ENCODE measurements around the gene PKIG.

DNA sequence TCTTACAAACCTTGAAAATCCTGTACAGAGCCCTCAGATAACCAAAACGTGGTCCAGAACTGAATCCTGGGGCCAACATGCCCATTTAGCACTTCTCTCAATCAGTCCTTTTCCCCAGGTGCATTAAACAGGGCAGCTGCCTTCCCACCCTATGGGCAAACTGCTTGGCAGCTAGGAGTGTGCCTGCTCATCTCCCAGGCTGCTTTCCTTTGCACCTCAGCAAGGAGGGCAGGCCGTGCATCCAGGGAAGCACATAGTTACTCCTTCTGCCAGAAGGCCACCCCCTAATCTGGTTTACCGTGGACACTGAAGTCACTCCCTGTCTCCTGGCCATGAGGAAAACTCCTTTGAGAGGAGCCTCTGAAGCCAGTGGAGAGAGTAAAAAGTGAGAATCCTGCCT is 10.0 kb downstream of the PKIG start:
- no peak for TF ChIP-seq SIX5 (IDR thresholded peaks at IDR 0.05; ENCODE audit: low read depth, low read length)
- TF ChIP-seq, protein P1, sequence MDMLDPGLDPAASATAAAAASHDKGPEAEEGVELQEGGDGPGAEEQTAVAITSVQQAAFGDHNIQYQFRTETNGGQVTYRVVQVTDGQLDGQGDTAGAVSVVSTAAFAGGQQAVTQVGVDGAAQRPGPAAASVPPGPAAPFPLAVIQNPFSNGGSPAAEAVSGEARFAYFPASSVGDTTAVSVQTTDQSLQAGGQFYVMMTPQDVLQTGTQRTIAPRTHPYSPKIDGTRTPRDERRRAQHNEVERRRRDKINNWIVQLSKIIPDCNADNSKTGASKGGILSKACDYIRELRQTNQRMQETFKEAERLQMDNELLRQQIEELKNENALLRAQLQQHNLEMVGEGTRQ (IDR thresholded peaks at IDR 0.05; ENCODE audit: low read length), result no peak
- no peak for TF ChIP-seq POLR2AphosphoS5 (IDR thresholded peaks at IDR 0.05; ENCODE audit: low read depth, low read length)
- TF ChIP-seq RAD21 (IDR thresholded peaks at IDR 0.05 in 1 of 2, conservative IDR thresholded peaks at IDR 0.05 in 1 of 2; ENCODE audit: low read depth in 2 of 2, low read length in 2 of 2), result no peak
- no peak for TF ChIP-seq MAFK (IDR thresholded peaks at IDR 0.05; ENCODE audit: low read depth, low read length)
- no peak for TF ChIP-seq CTCF (IDR thresholded peaks at IDR 0.05; ENCODE audit: control extremely low read depth in 1 of 3, insufficient read depth in 1 of 3, low read depth in 1 of 3, low read length in 3 of 3)
- no peak for TF ChIP-seq CBX8 (IDR thresholded peaks at IDR 0.05; ENCODE audit: borderline replicate concordance, low read depth, low read length)
- TF ChIP-seq EGR1 (IDR thresholded peaks at IDR 0.05; ENCODE audit: borderline replicate concordance, low read depth, low read length), result no peak
- no peak for TF ChIP-seq MAX (IDR thresholded peaks at IDR 0.05)
- TF ChIP-seq KDM1A (IDR thresholded peaks at IDR 0.05; ENCODE audit: borderline replicate concordance, low read length), result no peak
- no peak for TF ChIP-seq RNF2 (IDR thresholded peaks at IDR 0.05; ENCODE audit: borderline replicate concordance, low read depth, low read length, missing control alignments, poor library complexity, severe bottlenecking)
- no peak for TF ChIP-seq JUND (IDR thresholded peaks at IDR 0.05; ENCODE audit: low read length)
- TF ChIP-seq FOSL1 (IDR thresholded peaks at IDR 0.05; ENCODE audit: insufficient read depth, low read depth, low read length), result no peak
- no peak for TF ChIP-seq BRCA1 (IDR thresholded peaks at IDR 0.05; ENCODE audit: low read depth, low read length)
